HS-27A (cell line): Measurements from ENCODE around the gene PFKP.

ENCODE experiments used
- DNase-seq: peaks from one replicate; pipeline ENCODE4 v3.0.0-alpha.2; 2012; ENCODE audit warnings: low read depth, missing footprints

PFKP gene

DNA sequence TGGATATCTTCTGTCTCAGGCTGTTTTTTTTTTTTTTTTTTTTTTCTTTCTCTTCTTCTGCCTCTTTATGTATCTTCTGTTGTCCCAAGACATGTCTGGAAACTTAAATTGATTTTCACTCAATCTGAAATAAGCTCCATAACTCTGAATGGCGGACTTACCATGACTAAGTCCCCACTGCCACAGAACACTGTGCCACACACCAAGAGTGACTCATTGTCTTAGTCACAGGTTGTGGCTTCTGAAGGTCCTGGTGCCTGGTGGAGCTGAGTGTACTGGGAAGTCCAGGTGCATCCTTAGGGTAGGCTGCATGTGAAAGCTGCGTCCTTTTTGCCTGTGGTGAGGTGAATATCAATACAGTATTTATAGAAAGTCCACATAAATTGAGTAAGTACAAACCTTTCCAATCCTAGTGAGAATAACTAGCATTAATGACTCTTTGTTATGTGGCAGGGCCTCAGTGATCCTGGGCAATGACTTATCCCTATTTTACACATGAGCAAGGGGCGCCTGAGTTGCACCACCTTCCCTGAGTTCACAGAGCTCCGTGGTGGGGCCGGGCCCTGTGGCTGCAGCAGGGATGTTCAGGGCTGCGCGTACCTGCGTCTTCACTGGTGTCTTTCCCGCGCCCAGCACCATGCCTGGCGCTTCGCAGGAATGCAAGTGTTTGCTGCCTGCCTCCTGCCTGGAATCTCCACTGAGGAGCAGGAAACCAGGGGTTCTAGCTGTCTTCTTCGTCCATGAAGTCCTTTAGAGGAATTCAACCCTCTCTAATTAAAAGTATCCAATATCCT lies 4.3 kb downstream of the PFKP start:
- peak; percentile 43 for DNase-seq

DNA sequence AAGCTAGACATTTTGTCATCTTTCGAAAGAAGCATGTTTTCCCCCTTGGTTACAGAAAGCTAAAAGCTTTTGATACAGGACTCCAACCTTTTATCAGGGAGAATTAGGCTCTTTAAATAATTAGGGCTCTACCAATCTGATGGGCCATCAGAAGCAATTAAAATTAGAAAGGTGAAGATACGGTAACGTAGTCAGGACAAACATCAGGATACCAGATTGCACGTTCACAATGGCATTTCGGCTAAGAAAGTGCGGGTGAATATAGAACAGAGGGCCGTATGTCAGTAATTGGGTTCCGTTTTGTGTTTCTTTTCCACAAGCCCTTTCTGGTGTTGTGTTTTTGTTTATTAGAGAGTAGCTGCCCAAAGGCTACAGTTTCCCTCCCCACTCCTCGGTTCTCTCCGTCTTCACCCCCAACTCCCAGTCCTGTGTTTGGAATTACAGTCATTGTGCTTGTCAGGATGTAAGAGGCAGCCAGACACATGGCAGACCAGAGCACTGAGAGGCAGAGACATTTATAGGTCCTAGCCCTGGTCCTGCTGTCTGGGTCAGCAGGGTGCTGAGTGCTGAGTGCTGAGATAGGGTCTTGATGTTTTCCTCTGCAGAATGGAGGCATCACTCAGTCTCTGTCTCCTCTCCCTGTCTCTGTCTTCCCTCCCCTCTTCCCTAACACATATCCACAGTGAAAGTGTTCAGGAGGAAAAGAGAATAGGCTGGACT lies 5.5 kb downstream of the PFKP start:
- no peak for DNase-seq

DNA sequence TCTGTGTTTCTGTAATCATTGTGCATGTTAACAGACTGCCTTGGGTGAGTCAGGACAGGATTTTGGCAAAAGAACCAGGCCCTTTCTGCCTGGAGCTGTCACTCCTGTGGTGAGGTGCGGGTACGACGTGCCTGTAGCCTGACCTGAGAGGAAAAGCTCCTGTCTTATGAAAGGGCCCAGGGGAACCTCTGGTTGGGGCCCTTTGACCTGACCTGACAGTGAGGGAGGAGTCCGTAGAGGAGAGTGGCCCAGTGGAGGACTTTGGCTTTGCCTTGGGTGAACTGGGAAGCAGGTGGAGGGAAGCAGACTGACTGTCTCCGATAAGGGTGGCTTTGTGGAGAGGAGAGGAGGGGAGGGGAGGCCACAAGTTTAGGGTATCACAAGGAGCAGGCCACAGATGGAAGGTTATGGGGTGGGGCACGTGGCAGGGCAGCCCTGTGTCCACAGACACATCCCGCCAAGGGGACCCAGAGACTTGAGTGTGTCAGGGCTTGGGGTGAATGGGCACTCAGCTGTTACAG lies 6.9 kb downstream of the PFKP start:
- no peak for DNase-seq

DNA sequence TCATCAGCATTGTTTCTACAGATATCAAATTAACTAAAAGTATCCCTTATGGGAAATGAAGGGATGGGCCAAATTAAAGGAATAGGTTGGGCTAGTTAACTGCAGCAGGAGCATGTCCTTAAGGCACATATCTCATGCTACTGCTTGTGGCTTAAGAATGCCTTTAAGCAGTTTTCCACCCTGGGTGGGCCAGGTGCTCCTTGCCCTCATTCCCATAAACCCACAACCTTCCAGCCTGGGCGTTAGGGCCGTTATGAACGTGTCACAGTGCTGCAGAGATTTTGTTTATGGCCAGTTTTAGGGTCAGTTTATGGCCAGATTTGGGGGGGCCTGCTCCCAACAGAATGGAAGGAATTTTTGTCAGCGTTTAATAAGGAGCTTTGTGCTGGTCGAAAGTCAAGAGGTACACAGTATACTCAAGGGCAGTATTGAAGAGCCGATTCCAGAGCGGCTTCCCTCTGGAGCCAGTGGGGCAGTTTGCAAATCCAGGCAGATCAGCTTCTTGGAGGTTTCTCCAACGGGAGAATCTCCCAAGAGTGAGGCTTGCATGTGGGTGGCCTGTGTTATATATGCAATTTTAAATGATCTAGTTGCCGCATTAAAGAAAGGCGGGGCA lies 7.7 kb downstream of the PFKP start:
- DNase-seq = no peak

DNA sequence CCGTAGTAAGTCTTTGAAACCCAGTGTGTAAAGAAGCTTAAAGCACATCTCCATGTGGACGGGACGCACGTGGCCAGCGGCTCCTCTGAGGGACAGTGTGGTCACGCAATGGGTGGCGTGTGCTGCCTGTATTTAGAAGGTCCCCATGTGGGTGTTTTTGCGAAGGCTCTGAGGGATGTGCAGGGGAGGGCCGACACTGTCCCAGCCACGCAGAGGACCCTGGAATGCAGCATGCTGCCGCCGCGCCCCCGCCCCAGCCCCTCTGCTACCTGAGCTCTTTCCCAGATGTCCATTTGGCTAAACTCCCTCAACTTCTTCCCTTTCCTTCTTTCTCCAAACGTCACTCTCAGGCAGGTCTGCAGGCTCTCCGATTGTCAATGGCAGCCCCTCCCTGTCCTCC lies 8.8 kb downstream of the PFKP start:
- no peak for DNase-seq

DNA sequence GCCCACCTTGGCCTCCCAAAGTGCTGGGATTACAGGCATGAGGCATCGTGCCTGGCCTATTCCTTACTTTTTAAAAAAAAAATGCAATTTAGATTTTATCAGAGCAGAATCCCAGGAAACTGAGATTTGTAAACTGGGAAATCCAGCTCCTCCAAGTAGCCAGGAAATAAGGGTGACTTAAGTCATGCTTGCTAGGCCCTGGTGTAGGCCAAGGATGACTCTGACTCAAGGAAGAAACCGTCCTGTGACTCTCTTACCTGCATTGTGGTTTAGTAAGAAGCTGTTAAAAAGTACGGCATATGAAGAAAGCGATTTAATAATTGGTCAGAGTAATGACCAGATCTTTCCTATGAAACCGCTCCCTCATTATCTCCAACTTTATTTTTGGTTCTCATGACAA lies 10.2 kb downstream of the PFKP start:
- no peak for DNase-seq

DNA sequence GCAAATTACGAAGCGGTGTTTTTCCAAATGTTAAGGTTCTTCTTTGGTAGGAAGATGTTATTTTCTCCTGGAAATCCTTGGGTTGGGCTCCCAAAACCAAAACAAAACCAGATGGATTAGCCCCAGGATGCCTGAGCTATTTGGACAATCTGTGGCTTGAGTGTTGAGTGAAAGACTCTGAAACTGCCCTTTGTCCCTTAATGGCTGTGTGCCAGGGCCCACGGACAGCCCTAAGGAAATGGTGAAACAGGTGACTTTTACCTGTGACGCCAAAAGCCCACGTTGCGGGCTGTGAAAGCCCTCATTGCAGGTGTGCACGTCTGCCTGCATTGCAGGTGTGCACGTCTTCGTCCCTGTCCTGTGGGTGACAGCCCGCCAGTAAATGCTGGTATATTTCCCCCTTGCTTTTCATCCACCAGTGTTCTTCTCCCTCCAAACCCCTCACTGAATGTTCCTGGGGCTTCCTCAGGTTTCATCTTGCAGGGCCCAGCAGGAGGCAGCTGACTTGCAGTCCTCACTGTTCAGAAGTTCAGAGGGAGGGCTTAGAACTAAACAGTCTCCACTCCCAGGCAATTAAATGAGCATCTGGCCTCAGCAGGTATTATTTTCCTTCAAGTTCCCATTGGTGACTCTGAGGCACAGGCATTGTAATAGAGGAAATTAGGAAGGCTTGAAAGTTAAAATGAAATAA lies 10.7 kb downstream of the PFKP start:
- DNase-seq = no peak

DNA sequence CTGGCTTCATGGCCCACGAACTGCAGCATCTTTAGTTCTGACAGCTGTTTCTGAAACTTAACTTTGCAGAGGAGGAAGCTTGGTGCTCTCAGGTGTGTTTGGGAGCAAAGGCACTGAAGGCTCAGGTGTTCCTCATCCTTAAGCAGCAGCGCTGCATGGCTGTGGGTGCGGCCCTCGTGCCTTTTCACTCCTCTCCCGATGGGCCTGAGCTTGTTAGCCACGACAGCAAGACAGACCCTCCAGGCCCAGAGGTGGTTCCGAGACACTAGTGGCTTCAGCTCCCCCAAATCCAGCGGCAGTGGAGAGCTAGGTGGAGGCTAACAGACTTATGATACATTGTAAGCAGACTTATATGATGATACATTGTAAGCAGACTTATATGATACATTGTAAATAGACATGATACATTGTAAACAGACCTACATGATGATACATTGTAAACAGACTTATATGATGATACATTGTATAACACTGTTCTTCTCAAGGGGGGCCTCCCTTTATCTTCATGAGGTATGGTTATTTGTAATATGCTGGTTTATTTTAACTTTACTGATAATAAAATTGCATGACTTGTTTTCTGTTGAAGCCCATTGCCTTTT lies 14.1 kb downstream of the PFKP start:
- no peak for DNase-seq

DNA sequence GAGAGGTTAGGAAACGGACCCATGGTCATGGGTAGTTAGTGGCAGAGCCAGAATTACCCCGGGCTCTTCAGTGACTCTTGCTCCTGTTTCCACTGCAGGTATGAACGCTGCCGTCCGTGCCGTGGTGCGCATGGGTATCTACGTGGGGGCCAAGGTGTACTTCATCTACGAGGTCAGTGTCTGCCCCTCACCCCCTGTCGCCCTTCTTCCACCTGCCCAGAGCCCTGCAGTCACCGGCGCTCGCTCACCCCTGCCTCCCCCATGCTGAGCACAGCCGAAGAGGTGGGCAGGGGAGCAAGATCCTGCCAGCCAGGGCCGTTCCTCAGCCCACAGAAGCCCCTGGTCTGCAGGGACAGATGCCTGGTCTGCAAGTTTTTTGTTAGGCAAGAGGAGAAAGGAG lies 14.9 kb downstream of the PFKP start:
- no peak for DNase-seq

DNA sequence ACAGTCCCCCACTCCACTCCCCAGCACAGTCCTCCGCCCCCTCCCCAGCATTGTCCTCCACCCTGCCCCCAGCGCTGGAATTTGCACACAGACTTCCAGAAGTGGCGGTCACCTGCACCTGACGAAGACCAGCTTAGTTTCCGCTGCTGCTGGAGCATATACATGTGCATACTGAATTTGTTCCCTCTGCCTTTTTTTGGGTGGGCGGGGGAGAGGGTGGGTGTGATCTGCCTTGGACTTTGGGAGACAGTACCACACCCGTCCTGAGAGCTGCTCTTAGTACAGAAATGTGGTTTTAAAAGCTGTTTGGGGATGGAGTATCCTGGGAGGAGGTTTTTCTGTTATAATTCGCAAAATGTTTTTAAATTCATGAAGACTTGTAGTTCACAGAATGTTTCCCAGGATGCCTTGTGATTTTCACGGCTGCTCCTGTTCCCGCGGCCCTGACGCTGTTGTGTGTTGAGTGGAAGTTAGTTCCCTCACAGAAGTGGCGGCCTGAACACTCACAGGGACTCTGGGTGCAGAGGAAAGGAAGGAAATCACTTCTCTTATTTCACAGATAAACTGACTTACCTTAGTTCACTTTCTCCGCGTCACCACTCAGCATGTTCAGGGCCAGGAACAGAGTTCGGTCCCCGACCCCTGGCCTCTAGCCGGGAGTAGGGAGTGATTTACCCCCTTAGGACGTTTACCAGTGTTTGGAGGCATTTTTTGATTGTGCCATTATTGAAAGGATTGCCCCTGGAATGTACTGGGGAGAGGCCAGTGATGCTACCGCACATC lies 18.6 kb downstream of the PFKP start:
- no peak for DNase-seq

DNA sequence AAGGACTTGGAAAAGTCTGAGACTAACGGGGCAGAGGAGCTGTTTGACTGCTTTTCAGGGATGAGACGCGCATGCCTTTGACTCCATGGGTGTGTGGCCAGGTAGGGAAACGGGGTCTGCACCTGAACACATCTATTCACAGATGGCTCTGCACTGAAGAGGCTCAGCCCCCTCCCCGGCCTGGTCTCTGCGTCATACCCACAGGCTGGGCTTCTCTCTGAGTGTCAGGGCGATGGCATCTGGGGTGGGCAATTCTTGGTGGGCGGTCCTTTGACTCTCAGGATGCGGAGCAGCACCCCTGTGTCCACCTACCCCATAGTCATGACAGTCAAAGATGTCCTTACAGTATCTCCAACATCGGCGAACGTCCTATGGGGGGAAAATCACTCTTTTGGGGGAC lies 23.0 kb downstream of the PFKP start:
- DNase-seq = no peak

DNA sequence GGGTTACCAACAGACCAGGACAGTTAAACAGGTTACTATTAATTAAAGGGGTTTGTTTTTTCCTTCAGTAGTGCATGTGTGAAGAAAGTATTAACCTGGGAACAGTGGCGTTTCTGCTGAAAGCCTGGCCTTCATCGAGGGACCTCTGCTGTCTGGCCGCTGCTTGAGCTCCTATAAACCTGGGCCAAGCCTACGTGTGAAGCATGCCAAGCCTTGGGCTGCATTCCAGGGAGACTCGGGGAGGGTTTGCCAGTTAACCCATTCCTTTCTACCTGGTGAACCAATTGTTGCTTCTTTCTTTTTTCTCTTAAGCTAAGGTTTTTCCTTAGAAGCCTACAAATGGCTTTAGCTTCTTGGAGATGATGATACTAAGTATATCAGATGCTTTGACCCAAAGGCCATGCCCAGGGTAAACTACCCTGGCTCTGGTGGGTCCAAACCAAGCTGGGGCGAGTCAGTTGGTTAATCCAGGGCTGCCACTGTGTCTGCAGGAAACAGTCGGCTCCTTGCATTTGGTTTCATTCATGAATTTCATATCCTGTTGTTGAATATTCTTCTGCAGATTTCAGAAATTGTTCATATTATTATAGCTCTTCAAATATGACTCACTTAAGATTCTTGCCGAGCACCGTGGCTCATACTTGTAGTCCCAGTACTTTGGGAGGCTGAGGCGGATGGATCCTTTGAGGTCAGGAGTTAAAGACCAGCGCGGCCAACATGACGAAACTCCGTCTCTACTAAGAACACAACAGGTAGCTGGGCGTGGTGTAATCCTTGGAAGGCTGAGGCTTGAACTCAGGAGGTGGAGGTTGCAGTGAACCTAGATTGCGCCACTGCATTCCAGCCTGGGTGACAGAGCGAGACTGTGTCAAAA lies 23.8 kb downstream of the PFKP start:
- peak; percentile 40 for DNase-seq

DNA sequence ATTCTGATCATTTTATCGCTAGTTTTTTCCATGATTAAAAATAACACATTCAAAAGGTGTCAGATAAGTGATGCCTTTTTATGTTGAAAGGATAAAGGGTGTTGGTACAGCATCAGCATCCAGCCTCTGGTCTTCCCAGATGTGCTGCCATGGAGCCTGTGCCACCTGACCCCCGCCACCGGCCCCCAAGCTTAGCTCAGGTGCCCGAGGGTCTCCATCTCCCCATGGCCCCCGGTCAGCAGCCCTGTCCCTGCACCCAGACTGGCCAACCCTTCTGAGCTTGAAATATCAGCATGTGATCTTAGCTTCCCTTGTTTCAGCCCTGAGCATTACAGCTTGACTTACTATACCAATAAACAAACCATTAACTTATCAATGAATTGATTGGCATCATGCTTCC lies 24.6 kb downstream of the PFKP start:
- no peak for DNase-seq

DNA sequence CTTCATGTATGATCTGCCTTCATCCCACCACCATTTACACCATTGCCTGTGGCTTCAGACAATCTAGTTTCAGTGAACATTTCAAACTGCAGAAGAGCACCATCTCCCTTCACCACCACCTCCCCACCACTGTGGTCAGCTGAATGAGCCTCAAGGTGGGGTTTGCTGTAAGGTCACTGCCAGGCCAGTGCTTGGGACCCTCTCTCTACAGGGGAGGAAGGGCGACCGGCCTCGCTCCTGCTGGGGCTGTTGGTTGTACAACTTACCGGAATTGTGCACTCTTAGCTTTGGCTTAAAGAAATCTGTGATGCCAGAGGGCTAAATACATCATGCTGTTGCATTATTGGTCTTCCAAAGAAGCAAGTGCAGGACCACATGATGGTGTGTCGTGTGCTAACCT lies 26.6 kb downstream of the PFKP start:
- DNase-seq = no peak

DNA sequence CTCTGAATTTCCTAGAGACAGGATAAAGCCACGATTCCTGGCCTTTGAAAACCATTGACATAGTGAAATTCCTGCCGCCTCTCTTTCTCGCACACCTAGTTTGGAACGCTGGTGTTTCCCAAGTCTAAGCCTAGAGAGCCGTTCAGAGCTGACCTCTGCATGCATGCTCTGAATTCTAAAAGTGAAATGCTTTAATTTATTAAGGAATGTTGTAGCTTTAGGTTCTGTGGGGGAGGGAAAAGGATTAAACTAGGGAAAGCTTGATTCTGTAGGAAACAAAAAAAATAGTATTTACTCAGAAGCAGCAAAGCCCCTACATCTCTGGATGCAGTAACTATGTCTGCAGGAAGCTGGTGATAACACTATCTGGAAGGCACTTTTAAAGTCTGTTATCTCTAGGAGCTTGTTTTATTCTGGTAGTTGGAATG lies 27.3 kb downstream of the PFKP start:
- DNase-seq = no peak

DNA sequence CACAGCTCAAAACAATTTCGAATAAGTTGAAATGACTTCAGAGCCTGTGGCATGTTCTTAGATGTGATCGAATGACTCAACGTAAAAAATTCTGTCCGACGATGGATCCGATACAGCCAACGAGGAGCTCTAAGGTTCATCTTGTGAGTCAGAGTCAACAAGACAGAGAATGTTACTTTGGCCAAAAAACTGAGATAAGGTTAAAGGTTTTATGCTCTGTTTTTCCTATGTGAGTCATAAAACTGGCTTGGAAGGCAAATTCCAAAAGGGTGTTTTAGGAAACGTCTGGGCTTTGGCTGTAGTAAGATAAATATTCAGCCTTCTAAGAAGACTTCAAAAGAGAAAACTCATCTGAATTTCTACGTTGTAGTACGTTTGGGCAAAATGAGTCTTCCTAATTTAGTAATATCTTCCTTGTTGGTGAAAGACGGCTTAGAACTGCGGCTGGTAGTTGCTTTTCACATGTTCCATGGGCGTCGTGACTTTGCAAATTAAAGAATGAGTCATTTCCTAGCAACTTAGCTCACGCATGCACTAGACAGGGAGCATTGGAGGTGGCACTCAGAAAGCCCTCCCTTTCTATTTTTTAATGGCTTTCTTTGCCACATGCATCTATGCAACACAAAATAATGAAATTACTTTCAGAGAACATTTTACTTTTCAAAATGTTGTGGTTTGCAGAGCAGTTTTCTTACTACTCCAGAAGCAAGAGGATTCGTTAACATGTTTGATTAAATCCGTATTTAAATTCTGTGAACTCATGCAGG lies 28.2 kb downstream of the PFKP start:
- peak; percentile 87 for DNase-seq

DNA sequence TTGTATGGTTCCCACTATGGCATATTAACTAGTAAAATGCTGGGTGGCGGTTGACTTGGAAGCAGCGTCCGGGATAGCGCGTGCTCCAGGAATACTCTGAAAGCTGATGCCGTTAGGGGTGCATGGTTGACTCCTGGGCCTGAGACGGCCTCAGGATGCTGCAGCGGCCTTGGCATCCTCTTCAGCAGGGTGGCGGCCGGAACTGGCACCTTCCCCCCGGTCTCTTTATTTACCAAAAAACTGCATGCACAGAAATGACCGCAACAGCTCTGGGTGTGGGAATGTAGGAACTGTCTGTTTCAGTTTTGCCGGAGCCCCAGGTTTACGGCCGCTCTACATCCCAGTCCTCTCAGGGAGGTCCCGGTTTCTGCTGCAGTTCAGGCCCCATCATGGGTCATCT lies 28.8 kb downstream of the PFKP start:
- DNase-seq = no peak

DNA sequence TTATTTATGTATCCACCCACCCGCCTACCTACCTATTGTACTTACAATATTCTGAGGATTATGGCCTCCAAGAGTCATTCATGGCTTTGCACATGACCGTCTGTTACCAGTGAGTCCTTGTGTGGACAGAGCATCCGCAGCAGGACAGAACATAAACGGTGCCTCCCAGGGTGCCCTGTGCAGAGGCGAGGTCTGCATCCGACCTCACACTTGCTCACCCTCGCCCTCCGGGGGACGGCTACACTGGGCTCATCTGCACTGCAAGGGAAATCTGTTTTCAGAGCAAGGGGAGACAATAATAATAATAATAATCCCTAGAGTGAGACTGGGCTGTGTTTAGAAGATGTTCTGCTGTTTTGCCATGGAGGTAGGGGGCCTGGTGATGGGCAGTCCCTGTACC lies 29.8 kb downstream of the PFKP start:
- DNase-seq = no peak

DNA sequence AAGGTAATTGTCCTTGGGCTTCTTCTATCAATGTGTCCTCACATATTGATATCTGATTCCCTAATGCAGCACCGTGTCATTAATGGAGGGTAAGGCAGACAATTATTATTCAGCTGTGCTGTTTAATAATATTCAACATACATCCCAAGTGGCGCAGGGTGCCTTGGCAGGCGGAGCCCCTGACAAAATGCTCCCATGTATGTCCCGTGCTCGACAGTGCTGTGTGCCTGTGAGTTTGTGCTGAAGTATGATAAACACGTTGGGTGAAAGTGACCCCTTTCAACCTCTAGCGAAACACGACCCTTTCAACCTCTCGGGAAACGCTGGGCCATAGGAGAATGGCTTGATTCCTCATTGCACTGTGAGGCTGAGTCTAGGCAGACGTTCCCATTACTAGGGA lies 31.3 kb downstream of the PFKP start:
- no peak for DNase-seq
